MM.1S (cell line): ENCODE data around the gene ANGEL2.

ENCODE experiments used
- EZH2 ChIP-seq: fragments of 300-600 bp; sonication (generic); optimal IDR thresholded peaks from 2 replicates; pipeline ENCODE3; 2017; ENCODE audit warnings: low read depth, mild to moderate bottlenecking, antibody characterized with exemption, low read length, mixed read lengths
- TF ChIP-seq, protein P1 (sequence below): fragments of 300-600 bp; sonication (generic); IDR thresholded peaks from 2 replicates; pipeline ENCODE4 v1.5.1; 2016; ENCODE audit warnings: antibody characterized with exemption, low read length, mixed read lengths

DNA sequence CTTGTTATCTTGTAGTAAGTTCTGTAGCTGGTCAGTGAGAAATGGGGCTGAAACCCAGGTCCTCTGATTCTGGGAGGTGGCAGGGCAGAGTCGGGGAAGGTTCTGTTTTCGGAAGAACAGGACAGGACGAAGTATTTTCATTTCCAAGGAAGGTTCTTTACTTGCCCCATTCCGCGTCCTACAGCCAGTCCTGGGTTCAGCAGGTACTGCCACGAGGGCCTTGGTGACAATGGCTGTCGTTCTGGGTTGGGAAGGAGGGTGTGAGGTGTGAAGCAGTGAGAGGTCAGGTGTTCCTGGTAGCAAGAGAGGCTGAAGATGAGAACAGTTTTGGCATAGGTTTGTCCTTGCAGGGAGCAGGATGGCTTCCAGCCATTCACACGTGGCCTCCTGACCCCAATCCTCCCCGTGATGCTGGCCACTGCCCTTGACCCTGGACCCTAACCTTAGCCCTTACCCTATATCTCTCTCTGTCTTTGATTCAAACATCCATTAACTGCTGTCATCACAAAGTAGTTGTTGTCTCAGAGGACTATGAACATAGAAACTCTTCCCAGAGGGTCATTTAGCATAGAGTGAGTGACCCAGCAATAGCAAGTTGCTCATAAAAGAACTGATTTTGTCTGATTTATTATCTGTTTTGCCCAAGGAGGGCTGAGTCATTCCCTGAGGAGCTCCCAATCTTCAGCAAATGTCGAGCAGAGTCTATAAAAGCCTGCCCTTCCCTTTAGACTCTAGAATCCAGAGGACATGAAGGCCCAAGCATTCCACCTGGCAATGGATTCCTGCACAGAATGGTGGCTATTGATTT is 40.4 kb downstream of the ANGEL2 start:
- TF ChIP-seq, protein P1, sequence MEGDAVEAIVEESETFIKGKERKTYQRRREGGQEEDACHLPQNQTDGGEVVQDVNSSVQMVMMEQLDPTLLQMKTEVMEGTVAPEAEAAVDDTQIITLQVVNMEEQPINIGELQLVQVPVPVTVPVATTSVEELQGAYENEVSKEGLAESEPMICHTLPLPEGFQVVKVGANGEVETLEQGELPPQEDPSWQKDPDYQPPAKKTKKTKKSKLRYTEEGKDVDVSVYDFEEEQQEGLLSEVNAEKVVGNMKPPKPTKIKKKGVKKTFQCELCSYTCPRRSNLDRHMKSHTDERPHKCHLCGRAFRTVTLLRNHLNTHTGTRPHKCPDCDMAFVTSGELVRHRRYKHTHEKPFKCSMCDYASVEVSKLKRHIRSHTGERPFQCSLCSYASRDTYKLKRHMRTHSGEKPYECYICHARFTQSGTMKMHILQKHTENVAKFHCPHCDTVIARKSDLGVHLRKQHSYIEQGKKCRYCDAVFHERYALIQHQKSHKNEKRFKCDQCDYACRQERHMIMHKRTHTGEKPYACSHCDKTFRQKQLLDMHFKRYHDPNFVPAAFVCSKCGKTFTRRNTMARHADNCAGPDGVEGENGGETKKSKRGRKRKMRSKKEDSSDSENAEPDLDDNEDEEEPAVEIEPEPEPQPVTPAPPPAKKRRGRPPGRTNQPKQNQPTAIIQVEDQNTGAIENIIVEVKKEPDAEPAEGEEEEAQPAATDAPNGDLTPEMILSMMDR: no peak
- TF ChIP-seq EZH2: no peak
